ENCODE data around the gene CTNNA1.
"Not testable (repeated sequence)": the region's sequence is repeated elsewhere in the genome, so short reads cannot be mapped to it uniquely, and the experiment has no call there.

CTNNA1 gene

GRCh38 chr5:138810861-138811260 is 57.6 kb downstream of the CTNNA1 start:
- not testable (repeated sequence) for DNase-seq (ENCODE audit: low spot score)

GRCh38 chr5:138815529-138815928 is 62.3 kb downstream of the CTNNA1 start:
- no peak for DNase-seq (ENCODE audit: low spot score)

- no peak for DNase-seq (ENCODE audit: low spot score)
Measured at GRCh38 chr5:138817241-138817640, 64.0 kb downstream of the CTNNA1 start.

GRCh38 chr5:138819081-138819480 is 65.9 kb downstream of the CTNNA1 start:
- DNase-seq (ENCODE audit: low spot score): no peak

GRCh38 chr5:138820695-138821094 is 67.5 kb downstream of the CTNNA1 start:
- DNase-seq (ENCODE audit: low spot score): no peak

DNA sequence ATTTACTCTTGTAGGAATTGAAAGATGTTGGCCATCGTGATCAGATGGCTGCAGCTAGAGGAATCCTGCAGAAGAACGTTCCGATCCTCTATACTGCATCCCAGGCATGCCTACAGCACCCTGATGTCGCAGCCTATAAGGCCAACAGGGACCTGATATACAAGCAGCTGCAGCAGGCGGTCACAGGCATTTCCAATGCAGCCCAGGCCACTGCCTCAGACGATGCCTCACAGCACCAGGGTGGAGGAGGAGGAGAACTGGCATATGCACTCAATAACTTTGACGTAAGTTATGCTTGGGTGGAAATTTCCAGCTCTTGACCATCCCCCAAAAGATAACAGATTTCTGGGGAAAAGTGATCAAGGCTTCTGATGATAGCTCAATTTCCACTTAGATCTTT is 71.3 kb downstream of the CTNNA1 start:
- DNase-seq (ENCODE audit: low spot score): no peak

DNA sequence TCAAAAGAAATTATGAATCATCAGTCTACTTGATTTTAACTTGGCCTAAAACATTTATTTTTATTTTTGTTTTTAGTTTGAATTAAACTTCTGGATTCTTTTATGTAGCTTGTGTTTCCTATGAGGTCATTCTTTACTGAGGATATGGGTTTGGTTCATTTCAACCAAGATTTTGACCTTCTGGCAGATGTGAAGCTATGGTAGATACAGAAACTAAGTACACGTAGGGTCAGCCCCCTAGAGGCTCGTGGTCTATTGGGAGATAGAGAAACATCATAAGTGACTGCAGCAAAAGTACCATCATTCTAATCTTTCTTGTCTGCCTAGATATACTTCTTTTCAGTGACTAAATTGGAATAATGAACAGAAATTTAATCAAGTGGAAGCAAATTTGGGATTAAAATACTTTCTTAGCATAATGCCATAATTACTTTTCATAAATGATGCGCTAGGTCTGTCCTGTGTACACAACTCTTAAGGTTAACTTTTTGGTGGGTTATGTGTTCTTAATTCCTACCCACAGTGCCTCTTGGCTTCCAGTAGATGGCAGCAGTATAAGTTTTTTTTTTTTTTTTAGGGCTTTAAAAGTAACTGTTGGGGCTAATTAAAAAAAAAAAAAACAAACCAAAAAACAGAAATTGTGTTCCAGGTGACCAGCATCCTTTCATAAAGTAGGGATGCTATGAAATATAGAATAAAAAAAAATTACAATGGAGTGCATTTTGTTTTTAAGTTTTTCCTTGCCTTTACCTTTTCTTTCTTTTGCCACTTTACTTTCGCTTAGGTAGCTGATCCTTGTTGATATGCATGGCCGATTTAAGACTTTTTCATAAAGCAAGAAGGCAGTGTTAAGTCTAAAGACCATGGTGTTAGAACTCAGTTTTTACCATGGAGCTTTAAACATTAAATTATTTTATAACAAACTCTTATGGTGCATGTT is 72.0 kb downstream of the CTNNA1 start:
- peak; percentile 18 for DNase-seq (ENCODE audit: low spot score)

- DNase-seq (ENCODE audit: low spot score): no peak
Measured at GRCh38 chr5:138828556-138828955, 75.3 kb downstream of the CTNNA1 start.

GRCh38 chr5:138829341-138829740 is 76.1 kb downstream of the CTNNA1 start:
- no peak for DNase-seq (ENCODE audit: low spot score)

GRCh38 chr5:138831703-138832102 is 78.5 kb downstream of the CTNNA1 start:
- no peak for DNase-seq (ENCODE audit: low spot score)

DNA sequence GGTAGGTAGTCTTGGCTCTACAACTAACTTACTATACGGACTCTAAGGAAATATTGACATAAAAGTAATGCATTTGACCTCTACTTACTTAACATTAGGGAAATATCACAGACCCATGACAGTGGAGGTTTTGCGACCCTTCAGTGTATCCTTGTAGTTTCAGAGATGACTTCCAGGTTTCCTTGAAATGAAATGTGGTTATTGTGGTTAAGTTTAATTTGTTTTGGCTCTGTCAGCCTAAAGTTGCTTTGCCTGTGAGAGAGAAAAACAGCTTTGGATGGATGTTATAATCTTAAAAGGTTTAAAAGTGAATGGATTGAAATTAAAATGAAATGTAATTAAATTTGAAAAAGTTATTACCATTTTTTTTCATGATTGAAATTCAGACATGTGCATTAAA is 79.0 kb downstream of the CTNNA1 start:
- DNase-seq (ENCODE audit: low spot score): no peak

GRCh38 chr5:138833080-138833479 is 79.9 kb downstream of the CTNNA1 start:
- DNase-seq (ENCODE audit: low spot score): no peak

DNA sequence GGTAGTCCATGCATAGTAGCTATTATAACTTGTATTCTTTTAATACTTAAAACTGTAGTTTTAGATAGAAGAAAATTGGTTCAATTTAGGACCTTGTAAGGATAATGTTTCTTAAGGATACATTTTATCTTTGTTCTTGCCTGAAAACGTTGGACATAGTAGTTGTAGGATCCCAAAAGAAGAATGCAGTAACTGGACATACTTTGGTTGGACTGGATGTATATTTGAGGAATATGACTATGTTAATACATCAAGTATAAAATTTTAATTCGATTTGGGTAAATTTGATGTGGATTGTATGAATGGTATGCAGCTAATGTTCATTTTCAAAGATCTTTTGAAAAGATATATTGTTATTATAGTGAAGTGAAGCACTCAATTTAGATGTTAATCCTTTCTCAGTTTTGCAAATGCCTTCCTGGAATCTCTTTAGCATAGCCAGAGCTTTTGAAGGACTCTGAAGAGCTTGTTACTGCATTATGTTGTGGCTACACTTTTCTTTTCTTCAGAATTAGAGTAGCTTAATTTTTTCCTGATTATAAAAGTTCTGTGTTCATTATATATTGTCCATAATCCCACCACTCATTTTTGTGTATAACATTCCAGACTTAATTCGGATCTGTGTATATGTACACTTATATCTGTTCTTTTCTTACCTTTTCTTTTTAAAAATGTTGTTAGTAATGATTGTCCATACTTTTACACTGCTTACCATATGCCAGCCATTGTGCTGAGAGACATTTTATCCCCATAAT is 80.7 kb downstream of the CTNNA1 start:
- no peak for DNase-seq (ENCODE audit: low spot score)

DNA sequence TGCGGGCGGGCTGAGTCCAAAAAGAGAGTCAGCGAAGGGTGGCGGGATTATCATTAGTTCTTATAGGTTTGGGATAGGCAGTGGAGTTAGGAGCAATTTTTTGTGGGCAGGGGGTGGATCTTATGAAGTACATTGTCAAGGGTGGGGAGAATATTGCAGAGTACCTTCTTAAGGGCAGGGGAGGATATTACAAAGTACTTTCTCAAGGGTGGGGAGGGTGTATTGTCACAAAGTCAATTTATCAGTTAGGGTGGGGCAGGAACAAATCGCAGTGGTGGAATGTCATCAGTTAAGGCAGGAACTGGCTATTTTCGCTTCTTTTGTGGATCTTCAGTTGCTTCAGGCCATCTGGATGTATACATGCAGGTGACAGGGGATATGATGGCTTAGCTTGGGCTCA is 81.6 kb downstream of the CTNNA1 start:
- DNase-seq (ENCODE audit: low spot score): not testable (repeated sequence)

- no peak for DNase-seq (ENCODE audit: low spot score)
Measured at GRCh38 chr5:138837160-138837559, 83.9 kb downstream of the CTNNA1 start.

GRCh38 chr5:138840103-138840502 is 86.9 kb downstream of the CTNNA1 start:
- peak; percentile 11 for DNase-seq (ENCODE audit: low spot score)

DNA sequence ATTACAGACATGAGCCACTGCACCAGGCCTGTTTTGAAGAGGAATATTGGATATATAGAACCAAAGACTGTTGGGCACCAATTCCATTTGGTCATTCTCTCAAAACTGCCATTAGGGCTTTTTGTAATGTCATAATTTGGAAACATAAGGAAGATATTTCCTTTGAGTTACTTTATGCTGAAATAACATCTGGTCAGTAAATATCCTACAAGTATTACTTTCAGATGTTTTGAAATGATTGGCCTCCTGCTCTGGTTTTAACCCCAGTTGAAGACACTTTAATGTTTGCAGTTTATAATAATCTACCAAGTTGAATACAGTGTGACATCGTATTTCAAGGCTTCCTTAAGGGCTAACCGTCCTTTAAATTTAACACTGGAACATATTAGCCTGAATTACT is 88.3 kb downstream of the CTNNA1 start:
- no peak for DNase-seq (ENCODE audit: low spot score)

- no peak for DNase-seq (ENCODE audit: low spot score)
Measured at GRCh38 chr5:138843316-138844124, 90.3 kb downstream of the CTNNA1 start.

DNA sequence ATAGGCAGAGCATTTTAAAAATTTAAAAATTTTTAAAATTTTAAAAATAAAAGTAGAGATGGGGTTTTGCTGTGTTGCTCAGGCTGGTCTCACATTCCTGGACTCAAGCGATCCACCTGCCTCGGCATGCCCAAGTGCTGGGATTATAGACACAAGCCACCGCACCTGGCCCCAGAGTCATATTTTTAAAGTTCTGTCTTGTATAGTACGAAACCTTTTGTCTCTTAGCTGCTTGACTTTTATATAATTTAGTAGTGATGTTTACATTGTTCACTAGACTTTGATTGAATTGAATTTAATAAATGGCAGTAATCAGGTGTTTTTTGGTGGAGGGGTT is 90.9 kb downstream of the CTNNA1 start:
- no peak for DNase-seq (ENCODE audit: low spot score)

DNA sequence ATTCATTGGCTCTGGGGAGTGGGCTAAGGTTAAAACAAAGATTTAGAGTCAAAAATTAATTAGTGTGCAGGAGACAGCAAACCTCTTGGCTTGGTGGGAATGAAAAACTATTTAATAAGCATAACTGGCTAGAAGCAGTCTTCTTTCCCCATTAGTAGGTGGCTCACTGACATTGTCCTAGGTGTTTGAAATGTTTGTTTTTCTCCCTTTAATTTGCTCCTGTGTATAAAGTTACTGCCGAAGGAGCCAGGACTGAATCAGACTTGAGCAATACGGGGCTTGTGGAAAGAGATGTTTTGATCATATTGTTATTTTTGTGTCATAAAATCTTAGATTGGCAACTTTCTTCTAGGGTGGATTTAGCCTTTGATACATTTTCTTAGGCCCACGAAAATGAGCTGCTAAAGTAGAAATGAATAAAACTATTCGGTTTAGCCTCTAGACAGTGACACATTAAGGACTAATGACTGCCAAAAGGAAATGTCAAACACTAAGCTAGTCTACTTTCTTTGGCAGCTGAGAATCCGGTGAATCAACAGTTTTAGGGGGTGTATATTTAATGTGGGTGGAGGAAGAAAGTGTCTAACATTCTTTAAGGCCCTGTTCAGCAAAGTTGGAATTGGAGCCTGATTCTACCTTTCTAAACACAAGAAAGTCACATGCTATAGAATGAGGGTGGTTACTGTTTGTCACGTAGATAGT is 91.7 kb downstream of the CTNNA1 start:
- no peak for DNase-seq (ENCODE audit: low spot score)

DNA sequence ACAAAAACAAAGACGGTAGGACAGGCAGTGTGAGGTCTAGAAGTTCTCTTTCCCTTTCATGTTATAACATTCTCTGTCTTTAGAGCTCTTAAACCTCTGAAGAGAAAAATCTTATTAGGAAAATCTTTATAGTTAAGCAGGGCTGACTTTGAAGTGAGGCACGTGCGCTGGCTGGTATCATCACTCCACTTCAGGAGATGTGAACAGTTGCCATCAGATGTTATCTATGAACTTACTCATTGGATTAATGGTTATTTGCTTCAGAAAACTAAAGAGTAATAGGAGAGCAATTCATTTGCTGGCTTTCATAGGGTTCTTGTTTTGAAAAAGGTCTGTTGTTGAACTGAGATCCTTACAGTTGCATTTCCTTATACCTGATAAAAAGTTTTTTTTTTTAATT is 96.2 kb downstream of the CTNNA1 start:
- no peak for DNase-seq (ENCODE audit: low spot score)
